Frontal cortex (tissue), 4 donors: ENCODE measurements around the gene SBF2. TPM values are rescaled to one million over a fixed set of nuclear protein-coding genes. Genes with fewer than 3 reads are reported as not detected.

Experiments used
- DNase-seq, 2 donors: peaks; one replicate each; pipeline ENCODE4 v3.0.0; 2012; ENCODE audit warnings: low spot score in 2 of 2
- FAIRE-seq: peaks from 2 replicates; lab custom pipeline; 2012; peaks lifted over from hg19 to GRCh38; lab: Jason Lieb, UNC
- total RNA-seq: library from RNA; depleted of rRNA; stranded (reverse); fragments of >200 nt; gene quantifications from one replicate; pipeline ENCODE4 v1.2.3, GENCODE V29; 2014
- donor health status: control.
- donor health status: control.
- donor health status: control.

SBF2 gene
- total RNA-seq, 1 donor from 2014 or later: 104 TPM

DNA sequence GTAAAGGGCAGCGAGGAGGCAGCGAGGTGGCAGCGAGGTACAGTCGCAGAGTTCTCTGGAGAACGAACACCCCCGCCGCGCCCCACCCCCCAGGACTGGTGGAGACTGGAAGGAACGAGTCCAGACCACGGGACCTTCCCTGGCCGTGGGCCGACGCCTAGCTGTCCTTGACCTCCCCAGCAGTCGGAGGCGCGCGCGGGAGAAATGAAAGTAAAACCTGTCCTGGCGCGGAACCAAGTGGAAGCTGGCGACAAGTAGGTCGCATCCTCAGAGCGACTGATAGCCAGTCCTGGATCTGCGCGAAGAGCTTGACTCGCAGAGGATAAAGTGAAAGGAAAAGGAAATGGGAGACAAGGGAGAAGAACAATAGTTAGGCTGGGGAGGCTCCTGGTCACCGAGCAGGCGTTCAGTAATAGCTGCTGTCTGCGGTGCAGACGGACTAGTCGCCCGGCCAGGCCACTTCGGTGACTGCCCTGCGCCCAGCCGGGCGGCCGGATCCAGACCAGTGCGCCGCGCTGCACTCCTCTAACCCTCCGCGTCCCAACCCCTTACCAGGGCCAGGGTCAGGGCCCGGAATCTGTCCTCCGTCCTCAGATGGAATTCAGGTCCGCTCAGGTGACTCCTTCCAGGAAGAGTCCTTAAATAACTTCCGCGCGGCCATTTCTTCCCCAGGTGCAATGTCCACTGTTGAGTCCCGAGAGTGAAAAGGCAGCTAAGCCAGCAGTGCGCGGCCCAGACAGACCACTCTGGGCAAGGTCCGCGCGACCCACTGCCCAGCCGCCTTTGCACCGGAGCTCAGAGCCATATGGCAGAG lies 8.9 kb upstream of the SBF2 start:
- DNase-seq (peak in 1 of 2 donors; percentile 66), FAIRE-seq (no peak)

DNA sequence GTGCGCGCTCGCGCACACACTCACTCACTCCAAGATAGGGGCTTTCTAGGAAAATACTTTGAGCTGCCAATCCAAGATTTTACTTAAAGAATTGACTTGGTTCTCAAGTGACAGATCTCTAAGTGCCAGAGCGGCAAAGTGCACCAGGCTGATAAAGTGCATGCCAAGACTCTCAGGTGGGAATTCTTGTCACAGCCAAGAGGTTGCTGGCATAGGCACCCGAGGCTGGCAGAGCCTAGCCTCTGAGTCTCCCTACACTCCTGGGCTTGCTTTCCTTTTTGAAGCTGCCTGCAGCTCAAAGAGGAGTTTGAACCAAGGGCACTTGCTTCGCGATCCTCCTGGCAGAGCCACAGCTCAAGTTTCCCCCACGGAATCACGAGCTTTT lies 8.3 kb upstream of the SBF2 start:
- FAIRE-seq: no peak
- DNase-seq: no peak

DNA sequence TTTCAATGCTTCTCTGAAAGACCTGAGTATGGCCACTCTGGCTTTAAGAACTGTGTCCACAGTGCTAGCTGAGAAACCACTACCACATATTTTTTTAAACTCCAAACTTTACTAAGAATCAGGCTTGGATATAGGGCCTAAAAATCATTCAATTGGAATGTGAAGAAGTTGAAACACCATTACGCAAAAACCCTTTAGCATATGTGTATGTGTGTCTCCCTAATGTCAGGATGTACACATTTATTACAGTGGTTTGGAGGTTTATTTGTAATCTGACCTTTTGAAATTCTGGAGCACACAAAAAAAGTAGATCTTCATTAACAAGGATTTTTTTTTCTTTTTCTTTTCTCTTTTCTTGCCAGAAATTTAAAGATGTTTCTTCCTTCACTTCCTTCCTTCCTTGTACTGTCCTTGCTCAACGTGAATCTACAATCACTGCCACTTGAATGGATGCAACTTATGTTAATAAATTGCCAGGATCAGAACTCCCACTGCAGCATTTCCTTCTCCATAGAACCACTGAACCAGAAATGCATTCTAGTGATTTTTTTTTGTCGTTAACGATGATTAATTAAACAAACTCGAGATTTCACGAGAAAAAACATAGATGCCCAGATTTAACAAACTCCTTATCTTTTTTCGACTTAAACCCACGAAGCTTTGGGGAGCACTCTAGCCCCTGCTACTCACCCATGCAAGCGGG lies 7.8 kb upstream of the SBF2 start:
- FAIRE-seq (no peak), DNase-seq (no peak)

DNA sequence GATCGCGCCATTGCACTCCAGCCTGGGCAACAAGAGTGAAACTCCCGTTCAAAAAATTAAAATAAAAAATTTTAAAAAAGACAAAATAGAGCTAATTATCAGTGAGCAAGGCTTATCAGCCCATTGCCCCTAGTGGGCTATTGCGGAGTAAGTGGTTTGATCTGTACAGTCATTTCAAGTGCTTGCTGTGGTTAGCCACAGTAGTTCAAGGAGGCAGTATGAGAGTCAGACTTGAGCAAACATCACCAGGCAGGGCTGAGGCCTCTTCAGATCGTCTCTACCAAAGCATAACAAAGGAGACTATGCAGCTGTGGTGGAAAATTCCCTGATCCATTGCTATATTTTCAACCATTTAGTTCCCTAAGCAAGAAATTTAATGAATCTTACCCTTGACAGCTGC lies 4.3 kb upstream of the SBF2 start:
- no peak for DNase-seq
- FAIRE-seq: no peak

DNA sequence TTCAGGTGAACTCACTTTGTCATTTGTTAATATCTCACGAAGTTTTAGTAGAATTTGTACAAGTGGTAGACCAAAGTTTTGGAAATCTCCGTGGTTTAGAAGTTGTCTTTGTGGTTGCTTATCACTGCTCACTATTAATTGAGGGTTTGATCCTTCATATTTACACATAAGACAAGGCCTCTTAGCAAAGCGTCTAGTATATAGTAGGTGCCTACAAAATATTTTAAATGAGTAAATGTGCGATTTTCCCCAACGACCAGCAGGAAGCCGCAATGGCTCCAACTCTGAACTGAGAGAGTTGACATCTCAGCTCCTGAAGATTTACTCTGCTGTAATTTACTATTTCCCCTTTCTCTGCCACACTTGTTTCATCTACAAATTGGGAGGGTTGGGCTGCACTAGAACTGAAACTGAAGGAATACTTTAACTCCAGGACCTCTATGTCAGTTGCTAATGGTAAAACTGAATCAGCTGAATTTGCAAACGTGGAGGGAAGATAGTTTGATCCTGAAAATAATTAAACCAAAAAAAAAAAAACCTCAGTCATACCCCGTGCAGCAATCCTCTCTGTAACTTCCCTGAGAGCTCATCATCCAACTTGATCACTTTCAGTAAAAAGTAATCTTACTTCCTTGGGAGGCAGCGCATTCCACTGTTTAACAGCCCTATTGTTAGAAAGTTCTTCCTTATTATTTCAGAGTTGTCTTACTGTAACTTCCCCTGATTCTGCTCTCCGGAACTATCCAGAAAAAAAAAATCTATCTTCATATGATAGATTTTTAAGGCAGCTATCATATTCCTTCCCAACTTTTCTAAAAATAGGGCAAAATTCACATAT lies 1.3 kb upstream of the SBF2 start:
- FAIRE-seq (no peak), DNase-seq (no peak)

DNA sequence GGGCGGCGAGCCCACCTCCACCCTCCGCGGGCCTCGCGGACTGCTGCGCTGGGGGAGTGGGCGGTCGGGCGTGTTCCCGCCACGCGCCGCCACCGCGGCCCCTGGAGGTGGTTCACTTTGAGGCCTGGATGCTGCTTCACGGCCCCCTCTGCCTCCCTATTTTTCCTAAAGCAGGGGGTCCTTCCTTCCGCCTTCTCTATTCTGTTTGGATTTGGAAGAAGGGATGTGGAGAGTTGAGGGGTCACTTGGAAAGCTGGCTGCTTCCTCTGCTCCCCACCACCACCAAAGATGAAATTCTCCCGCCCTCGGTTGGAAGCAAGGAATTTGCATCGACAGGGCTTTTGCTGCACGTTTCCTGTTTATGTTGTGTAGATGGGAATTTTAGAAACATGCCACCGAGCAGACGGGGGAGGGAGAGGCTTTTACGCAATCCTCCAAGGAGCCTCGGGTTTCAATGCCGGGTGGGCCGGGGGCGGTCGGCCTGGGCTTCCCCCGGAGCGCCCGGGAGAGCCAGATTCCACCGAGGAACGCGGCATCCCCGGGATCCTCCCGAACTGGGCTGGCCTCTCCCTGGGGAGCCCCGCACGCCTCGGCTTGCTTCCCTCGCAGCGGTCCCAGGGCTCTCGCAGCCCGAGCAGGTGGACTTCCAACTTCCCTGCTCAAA lies 403 bp upstream of the SBF2 start:
- DNase-seq (peak; percentile 53 to 57), FAIRE-seq (no peak)

DNA sequence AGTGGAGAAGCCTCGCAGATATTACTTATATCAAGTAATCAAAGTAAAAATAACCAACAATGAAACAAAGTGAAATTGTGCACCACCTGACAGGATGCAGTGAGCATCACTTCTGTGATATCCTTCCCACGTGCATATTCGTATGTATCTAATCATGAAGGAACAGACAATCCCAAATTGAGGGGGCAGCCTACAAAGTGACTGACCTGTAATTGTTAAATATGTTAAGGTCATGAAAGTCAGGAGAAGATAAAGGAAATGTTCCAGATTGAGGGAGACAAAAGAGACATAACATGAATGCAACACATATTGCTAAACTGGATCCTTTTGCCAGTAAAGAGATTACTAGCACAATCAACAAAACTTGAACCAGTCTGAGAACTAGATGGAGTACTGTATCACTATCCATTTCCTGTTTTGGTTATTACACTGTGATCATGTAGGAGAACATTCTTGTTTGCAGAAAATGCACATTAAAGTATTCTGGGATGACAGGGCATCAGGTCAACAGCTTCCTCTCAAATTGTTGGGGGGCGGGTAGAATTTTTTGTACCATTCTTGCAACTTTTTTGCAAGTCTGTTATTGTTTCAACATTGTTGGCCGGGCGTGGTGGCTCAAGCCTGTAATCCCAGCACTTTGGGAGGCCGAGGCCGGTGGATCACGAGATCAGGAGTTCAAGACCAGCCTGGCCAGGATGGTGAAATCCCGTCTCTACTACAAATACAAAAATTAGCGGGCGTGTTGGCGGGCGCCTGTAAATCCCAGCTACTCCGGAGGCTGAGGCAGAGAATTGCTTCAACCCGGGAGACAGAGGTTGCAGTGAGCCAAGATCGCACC lies 2.0 kb downstream of the SBF2 start:
- DNase-seq: no peak
- no peak for FAIRE-seq

DNA sequence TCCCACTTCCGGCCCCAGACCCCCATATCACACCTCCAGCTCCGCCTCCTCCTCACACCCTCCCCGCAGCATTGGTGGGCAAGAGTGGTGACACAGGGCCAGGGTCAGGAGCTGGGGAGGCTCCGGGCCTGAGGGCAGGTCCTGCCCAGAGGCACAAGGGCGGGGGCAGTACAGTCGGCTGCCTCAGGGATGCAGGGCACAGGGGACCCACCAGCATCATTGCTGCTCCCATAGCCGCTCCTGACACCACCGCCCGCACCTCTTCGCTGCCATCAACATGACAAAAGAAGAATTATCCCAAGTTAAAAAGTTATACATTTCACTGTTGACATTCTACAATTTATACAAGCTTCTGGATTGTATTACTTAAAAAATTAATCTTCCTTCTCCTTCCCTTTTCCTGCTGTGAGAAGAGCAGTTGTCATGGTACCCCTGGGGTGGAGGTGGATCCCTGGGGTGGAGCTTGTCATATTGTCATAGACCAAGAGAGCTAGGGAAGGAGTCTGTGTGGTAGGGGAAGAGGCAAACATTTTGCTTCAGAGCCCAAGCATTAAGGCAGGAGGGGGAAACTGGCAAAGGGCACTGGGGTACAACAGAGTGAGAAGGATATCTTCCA lies 4.1 kb downstream of the SBF2 start:
- DNase-seq (no peak), FAIRE-seq (no peak)

DNA sequence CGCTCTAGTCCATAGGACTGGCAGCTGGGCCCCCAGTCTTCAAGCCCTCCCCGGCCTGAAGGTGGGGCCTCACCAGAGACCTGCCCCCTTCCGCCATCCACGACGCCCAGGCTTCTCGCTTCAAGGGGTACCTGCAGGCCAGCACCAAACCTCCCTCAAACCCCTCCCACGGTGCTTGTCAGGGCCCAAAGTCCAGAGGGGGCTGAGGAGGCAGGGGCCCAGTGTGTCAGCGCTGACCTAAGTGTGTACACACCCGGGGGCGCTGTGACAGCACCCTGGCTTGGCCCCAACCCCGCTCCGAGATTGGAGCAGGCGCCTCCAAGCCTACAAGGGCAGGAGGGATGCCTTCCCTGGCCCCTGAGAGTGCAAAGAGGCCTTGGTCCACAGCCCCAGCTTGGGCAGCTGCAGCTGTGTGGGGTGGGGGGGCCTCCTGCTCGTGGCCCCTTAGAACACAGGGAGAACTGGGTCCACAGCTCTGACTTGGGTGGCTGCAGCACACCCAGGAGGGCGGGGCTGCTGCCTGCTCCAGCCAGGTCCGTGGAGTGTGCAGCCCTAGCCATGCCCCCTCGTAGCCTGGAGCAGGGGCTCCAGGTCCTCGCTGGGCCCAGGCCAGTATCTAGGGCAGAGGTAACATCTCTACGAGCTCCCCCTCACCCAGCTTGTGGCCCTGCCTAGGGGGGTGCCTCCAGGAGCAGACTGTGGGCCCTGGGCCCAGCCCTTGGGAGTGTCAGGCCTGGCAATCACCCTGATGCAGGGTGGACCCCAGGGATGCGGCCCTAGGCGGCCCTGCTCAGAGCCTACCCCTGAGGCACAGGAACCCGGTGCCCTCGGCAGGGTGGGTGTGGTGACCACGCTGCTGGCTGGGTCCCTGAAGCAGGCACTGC lies 4.9 kb downstream of the SBF2 start:
- FAIRE-seq: no peak
- DNase-seq: no peak

DNA sequence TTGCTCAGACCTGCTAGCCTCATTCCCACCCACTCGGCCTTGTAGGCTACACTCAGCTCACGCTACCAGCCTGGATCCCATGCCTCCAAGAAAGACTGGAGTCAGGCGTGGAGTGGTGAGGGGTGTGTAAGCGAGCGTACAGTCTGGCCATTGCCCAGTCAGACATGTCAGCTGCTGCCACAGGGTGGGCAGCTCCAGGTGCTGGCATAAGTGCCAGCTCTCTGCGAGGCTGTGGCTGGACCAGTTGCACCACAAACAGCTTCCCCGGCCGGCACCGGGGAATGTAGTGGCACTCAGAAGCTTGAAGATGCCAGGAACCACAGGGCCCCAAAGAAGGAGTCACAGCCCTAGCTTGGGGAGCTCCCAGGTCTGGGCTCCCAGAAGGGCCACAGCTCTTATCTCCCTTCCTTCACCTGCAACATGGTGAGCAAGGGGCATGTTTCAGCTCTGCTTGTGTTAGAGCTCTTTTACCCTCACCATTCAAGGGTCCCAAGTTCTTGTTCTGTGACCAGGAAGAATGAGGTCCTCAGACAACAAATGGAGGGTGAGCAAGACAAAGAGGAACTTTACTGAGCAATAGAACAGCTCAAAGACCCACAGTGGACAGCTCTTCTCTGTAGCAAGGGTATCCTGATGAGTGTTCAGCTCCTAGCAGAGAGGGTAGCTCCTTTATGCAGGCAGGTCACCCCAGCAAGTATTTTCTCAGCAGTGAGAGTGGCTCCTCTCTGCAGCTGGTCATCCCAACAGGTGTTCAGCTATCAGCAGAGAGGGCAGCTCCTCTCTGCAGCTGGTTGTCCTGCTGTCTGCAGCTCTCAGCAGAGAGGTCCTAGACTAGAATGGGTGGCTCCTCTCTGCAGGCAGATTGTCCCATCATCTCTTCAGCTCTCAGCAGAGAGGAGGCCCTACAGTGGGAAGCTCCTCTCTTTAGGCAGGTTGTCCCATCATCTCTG lies 6.0 kb downstream of the SBF2 start:
- no peak for FAIRE-seq

DNA sequence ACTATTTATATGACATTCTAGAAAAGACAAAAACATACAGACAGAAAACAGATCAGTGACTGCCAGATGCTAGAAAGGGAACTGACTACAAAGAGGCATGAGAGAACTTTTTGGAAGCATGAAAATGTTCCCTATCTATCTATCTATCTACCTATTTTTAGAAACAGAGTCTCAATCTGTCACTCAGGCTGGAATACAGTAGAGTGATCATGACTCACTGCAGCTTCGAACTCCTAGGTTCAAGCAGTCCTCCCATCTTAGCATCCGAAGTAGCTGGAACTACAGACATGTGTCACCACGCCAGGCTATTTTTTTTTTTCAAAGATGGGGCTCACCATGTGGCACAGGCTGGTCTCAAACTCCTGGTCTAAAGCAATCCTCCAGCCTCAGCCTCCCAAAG lies 6.9 kb downstream of the SBF2 start:
- no peak for FAIRE-seq
- no peak for DNase-seq

More for the DNA sequence above, 6.0 kb downstream of the SBF2 start:
- no peak for DNase-seq

DNA sequence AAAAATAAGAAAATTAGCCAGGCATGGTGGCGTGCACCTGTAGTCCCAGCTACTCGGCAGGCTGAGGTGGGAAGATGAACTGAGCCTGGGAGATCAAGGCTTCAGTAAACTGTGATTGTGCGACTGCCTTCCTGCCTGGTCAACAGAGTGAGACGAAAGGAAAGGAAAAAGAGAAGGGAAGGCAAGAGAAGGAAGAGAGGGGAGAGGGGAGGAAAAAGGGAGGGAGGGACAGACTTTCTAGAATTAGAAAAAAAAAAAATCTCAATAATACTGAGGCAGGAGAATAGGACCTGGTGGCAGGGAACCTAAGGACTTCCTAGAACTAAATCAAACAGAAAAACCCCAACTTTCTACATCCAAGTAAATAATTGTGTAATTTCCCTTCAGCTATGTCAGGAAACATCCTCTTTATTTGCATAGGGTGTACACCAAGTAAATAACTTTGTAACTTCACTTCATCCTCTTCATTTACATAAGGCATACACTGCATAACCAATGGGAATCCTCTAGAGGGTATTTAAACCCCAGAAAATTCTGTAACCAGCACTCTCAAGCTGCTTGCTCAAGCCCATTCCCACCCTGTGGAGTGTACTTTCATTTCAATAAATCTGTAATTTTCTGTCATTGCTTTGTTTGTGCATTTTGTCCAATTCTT lies 8.7 kb downstream of the SBF2 start:
- DNase-seq (no peak), FAIRE-seq (no peak)

DNA sequence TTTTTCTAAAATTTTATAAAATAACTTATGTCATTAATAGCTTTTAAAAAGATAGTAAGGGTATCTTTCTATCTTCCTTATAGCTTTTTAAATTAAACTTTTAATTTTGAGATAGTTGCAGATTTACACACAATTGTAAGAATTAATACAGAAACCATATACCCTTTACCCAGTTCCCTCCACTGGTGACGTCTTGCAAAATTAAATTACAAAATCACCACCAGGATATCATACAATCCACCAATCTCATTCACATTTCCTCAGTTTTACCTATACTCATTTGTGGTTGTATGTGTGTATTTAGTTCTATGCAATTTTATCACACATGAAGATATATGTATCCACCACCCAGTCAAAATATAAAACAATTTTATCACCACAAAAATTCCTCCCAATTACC lies 10.0 kb downstream of the SBF2 start:
- FAIRE-seq: no peak

DNA sequence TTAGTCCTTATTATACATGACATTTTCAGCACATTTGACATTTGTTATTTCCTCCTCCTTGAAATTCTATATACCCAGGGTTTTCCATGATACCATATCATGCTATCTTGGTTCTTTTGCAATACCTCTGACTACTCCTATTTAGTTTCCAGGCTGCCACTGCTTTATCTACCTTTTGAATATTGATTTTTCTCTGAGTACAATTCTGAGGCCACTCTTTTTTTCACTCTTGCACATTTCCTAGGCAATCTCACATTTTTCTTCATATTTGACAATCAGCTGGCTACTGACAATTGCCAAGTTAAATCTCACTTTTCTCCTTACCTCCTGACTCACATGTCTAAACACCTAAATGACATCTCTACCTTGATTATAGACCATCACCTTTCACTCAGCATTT lies 11.9 kb downstream of the SBF2 start:
- DNase-seq (no peak), FAIRE-seq (no peak)

More for the DNA sequence above, 10.0 kb downstream of the SBF2 start:
- no peak for DNase-seq

DNA sequence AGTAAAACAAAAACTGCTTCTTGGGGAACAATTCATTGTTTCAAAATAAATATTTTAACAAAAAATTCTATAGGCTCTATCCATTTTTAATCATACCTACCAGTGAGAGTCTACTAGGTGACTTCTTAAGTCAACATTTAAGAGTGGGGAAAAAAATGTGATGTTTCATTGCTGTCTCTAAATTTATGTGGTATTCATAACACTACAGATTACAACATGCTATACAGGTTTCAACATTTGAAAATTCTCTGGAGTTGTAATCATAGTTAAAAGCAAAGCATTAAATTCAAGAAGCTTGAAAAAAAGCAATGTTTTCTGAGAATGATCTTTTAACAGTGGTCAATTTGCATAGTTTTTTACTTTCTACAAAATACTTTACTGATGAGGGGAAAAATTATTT lies 18.3 kb downstream of the SBF2 start:
- FAIRE-seq (no peak), DNase-seq (no peak)

DNA sequence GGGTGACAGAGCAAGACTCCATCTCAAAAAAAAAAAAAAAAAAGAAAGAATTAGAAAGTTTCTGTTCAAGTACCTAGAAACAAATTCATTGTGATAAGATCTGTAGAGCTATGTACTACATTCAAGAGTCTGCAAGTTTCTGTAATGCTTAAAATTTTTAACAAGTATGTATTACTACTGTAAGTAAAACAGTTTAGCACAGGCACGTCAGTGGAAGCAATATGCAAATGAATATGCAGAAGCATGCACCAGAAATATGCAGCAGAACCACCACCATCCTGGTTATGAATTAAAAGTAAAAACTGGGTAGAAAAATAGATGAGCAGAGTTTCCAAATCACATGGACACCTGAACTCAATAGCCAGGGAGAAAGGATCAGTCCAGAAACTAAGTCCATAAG lies 19.3 kb downstream of the SBF2 start:
- DNase-seq: no peak
- FAIRE-seq: no peak
